HG03064 (cell line): Measurements from ENCODE around the gene RTN1.

ENCODE experiments used
- ATAC-seq: cut with Tn5 transposase; IDR thresholded peaks from one replicate; pipeline ENCODE4 v1.9.1; 2021; ENCODE audit warnings: low read depth; ENCODE audit not compliant: unreplicated experiment

The RTN1 gene

GRCh38 chr14:59870277-59871165, at the start of gene RTN1:
TSS of gene RTN1 (minus strand) at chr14:59870776. CDS start at chr14:59870630, 146 bp downstream.
- ATAC-seq = no peak

DNA sequence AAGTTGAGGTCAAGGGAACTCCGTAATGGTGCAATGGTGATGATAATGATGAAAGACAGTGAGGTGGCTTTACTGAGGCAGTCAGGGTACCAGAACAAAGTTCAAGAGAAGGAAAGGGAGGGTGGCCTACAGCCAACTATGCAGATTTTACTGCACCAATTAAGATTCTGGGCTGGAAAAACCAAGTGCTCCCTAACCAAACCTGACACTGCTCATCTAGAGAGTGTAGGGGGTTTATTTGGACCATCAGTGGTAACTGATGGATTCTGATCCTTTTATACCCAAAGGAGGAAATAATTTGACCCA, 49.8 kb upstream of the RTN1 start:
- no peak for ATAC-seq

DNA sequence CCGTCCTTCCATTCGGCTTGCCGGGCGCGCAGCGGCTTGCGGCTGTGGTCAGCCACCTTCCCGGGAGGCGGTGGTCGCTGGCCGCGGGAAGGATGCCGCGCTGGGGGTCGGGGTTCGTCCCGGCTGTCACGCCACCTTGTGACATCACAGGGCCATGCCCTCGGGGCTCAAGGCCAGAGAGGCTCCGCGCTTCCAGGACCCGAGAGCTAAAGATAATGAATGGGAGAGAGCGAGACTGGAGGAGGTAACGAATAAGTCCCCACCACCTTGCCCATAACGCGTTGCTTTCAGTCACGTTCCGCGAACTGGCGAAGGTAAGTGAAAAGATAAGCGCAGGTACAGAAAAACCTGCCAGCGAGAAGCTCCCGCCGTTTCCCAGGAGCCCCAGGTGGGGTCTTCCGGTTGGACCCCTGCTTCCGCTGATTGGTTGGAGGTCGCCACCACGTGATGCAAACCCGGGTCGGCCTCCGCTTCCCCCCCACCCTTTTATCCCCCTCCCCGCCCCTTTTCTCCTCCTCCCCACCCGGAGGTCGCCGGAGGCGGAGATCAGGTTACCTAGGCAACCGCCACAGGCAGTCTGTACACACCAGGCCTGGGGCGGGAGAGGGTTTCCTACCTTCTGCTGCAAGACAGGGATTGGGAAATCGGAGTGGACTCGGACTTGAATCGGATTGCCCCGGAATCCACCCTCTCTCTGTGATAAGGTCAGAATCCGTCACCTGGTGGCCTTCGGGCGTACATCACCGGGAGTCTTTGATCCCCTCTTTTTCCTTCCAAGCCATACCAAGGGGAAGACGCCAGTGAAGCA, 49.2 kb upstream of the RTN1 start, which contains the start of gene LRRC9:
Gene LRRC9 (plus strand): TSS at position 575 of the 808 bp plus-strand sequence.
- no peak for ATAC-seq

- ATAC-seq = no peak
Measured at GRCh38 chr14:59918824-59919569, 48.4 kb upstream of the RTN1 start.

DNA sequence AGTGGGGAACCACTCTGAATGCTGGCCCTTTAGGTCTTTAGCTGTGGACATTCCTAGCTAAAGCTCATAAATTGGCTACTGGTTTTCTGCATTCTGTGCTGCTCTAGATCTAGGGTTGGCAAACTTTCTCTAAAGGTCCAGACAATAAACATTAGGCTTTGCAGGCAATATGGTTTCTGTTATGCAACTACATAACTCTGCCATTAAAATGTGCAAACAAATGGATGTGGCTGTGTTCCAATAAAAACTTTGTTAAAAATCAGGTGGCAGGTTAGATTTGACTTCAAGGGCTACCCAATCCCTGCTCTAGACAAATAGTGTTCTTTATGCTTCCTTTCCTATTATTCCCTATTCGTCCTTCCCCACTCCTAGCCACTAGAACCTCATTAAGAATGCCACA, 42.6 kb upstream of the RTN1 start:
- ATAC-seq = no peak

DNA sequence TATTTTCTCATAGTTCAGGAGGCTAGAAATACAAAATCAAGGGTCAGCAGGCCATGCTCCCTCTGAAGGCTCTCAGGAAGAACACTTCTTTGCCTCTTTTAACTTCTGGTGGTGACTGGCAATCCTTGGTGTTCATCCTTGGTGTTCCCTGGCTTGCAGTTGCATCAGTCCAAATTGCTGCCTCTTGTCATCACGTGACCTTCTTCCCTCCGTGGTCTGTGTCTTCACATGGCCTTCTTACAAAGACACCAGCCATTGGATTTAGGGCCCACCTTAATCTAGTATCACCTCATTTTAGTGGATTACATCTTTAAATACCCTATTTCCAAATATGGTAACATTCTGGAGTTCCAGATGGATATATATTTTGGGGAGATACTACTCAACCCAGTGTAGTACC, 41.9 kb upstream of the RTN1 start:
- ATAC-seq = no peak

DNA sequence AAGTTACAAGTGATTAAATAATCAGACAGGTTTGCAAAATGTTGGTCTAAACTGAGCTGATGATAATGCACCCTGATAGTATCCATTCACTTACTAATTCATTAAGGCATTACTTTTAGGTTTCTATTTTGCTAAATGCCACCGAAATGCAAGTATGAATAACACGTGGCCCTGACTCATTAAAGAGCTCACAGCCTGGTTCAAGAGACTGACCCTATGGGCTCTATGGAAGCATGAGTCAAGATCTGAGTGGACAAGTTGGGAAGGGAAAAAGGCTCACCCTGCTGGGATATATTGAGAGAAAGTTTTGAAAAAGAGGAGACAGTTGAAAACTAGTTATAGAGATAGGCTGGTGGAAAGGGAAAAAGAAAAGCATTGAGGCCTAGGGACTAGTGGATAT, 34.6 kb upstream of the RTN1 start:
- ATAC-seq = no peak

- ATAC-seq = no peak
Measured at GRCh38 chr14:59904184-59904583, 33.6 kb upstream of the RTN1 start.

- ATAC-seq = no peak
Measured at GRCh38 chr14:59900556-59900955, 30.0 kb upstream of the RTN1 start.

- ATAC-seq = no peak
Measured at GRCh38 chr14:59897757-59898383, 27.3 kb upstream of the RTN1 start.

DNA sequence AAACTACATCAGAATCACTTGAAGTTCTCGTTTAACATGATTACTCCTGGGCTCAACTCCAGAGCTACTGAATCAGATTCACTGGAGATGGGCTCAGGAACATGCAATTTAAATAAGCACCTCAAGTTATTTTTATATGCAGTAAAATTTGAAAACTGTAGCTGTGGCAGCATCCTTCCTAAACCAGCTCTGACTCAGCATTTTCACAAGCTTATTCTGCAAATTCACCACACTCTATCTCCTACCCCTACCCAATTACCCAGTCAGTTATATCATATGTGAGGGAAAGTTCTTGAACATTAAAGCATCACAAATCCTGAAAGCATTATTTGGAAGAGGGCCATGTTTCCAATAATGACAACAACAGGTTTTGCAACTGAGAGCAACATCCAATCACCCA, 25.1 kb upstream of the RTN1 start:
- ATAC-seq = no peak

- no peak for ATAC-seq
Measured at GRCh38 chr14:59890676-59891075, 20.1 kb upstream of the RTN1 start.

DNA sequence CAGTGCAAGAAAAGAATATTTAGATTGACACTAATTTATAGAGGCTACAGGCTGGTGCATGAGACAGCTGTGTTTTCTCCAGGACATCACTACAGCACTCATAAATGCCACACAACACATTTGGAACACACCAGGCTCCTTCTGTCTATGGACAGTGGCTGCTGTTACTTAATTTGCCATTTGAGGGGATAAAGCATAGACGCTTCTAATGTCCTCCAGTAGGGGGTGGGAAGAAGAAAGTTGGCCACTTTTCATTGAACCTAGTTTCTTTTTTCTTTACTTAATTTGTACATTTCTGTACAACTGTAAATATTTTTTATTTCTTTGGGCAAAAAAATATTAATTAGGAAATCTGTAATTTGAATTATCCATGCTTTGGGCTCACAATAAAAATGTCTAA, 12.4 kb upstream of the RTN1 start:
- no peak for ATAC-seq

DNA sequence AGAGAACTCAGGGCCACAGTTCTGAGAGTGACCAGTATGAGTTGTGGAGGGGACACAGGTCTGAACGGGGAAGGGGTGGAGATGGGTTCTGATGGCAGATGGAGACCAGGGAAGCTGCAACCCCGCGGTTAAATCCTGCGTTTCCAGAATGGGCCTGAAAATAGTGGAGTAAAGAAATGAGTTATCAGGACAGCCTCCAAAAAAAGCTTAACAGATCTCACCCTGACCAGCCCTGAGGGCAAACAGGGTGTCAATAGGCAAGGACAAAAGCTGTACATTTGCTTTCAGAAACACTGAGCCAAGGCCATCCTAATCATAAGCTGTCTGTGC, 555 bp upstream of the RTN1 start:
- ATAC-seq = no peak

DNA sequence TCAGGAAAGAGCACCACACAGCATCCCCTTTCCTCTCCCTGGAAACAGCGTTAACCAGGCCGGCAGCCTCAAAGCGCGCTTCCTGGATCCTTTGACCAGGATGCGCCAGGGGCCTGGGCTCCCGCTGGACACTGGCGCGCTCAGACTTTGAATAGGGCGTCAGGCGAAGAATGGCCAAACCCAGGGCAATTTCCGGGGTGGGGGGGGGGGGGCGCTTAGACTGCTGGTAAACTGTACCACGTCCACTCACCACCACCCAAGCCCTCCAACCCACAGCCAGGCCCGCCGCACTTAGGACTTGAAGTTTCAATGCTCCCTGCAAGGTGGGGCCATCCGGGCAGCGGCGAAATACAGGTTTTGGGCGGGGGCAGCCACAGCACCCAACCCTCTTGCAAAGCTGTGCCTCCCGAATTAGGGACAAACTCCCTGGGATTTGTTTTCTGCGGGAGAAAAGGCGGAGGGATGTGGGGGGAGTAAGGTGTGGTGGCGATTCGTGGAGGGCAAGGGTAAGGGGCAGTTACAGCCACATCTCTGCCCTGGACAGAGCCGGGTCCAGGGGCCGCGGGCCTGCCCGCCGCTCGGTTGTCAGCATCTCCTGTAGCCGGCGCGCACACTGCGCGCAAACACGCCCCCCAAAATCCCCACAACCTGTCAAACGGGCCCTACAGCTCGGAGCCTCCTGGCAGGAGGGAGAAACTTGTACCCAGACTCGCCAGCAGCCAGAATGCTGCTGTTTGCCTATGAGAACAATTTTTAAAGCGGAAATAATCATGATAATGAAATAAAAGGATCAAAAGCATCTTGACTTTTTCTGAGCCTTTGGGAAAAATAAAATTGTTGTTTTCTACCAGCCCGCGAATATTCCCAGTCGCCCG, 958 bp downstream of the RTN1 start:
- ATAC-seq = no peak

DNA sequence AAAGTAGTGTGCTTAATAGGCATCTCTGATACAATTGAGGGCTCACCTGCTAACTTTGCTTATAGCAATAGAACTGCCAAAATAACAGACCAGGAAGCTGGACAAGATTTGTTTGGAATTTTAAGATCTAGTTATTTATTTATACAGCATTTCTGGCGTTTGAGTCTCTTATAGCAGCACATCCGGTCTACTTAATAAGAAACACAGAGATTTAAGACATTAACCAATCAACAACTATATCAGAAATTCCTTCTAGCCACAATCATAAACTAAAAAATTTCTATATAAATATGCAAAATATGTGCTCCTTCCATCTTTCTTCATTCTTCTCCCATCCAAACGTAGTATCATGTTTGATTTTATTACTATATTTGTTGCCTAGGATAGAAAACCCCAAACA, 2.6 kb downstream of the RTN1 start:
- ATAC-seq = no peak

GRCh38 chr14:59863806-59864525, 6.6 kb downstream of the RTN1 start:
- ATAC-seq = no peak

GRCh38 chr14:59857328-59857727, 13.2 kb downstream of the RTN1 start:
- no peak for ATAC-seq

GRCh38 chr14:59852350-59852749, 18.2 kb downstream of the RTN1 start:
- no peak for ATAC-seq
